Mucosa of gallbladder (tissue), 1 donor: Measurements from ENCODE around the gene ZDHHC7. TPM values are rescaled to one million over a fixed set of nuclear protein-coding genes. Genes with fewer than 3 reads are reported as not detected.
"Not testable (repeated sequence)": the region's sequence is repeated elsewhere in the genome, so short reads cannot be mapped to it uniquely, and the experiment has no call there.

ENCODE experiments used
- DNase-seq: peaks from one replicate; pipeline ENCODE4 v3.0.0-alpha.2; 2020; ENCODE audit warnings: low spot score
- total RNA-seq: library from RNA; stranded (reverse); gene quantifications from one replicate; pipeline ENCODE4 v1.2.1, GENCODE V29; 2021
- donor health status: DM: no; HTN: no; CAD: no.

Gene ZDHHC7, protein sequence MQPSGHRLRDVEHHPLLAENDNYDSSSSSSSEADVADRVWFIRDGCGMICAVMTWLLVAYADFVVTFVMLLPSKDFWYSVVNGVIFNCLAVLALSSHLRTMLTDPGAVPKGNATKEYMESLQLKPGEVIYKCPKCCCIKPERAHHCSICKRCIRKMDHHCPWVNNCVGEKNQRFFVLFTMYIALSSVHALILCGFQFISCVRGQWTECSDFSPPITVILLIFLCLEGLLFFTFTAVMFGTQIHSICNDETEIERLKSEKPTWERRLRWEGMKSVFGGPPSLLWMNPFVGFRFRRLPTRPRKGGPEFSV
- total RNA-seq, result 56.4 TPM

- peak; percentile 86 for DNase-seq
Measured at GRCh38 chr16:85010931-85011845, at the start of gene ZDHHC7. Gene ZDHHC7, minus strand, starts transcription at chr16:85011535. Its CDS starts 20,917 bp downstream, at chr16:84990618.

- DNase-seq, result no peak
Measured at GRCh38 chr16:85058909-85059308, 47.6 kb upstream of the ZDHHC7 start.

- DNase-seq, result no peak
Measured at GRCh38 chr16:85057948-85058347, 46.6 kb upstream of the ZDHHC7 start.

DNA sequence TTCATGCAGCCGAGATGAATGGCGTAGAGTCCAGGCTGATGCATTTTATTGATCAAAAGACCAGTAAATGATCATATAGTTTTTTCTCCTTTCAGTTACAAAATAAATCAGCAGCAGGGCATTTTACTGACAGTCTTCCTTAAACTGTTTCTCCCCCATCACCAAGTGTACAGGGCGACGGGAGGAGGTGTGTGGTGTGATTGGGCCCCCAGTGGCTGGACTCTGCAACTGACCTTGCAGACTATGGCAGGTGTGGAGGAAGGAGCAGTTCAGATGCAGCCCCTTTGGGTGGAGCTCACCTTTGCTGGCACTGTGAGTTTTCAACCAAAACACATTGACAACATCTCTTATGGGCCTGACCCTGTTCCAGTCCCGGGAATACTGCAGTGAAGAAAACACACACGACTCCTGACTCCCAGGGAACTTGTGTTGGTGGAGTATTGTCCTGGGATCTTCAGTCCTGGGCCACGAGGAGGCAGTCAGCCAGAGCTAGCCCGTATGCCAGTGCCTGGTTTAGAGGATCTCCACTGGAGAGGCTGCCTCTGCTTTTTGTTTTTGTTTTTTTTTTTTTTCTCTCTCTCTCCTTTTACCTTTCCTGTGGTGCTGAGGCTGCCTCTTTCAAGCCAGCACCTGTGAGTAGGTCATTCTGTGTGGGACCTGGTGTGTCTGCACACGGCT, 46.0 kb upstream of the ZDHHC7 start:
- DNase-seq, result no peak

DNA sequence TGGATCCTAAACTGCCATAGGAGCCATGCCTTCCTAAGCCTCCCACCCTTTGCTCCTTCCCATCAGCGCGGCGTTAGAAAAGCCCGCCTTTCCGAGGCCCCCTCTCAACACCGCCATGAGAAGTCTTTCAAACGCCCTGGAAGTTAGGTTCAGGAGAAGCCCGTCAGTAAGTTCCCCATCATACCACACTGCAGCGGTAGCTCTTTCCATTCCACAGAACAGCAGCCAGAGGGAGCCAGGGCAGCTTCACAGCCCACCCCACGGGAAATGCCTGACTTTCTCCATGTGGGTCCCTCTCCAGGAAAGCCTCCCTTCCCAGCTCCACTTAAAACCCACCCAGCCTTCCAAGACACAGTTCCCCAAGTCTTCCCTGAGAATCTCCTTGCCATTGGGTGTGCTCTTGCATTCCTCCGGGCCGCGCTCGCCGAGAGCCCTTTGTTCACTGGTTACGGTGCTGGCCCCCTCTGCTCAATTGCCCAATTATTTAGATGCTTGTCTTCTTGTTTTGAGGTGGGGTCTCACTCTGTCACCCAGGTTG, 44.9 kb upstream of the ZDHHC7 start:
- no peak for DNase-seq

DNA sequence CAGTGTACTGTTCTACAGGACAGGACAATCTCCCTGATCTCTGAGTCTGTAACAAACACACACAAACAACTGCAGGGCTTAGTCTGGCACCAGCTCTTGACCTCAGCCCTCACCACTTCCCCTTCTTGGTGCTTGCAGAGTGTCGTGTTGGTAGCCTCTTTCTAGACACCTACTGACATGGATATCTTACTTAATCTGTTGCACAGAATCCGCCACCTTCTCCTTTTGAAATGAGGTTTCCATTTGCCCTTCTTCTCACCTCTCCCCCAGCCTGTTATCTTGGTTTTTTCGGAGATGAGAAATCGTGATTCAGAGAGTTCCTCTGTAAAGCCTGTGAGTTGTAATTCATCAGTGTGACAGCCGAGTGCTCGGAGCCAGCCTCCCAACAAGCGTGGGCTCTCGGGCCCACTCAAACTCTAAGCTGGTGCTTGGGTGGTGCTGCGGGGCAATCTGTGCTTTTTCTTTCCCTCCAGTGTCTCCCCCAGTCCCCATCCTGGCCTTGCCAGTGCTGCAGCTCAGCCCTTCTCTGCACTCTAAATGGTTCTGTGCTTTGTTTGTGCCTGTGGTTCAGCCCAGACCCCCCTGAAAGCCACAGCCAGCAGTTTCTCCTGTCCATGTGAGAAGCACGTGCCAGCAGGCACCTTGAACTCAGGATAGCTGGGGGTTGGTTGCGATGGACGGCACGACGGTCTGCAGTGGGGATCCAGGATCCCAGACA, 44.3 kb upstream of the ZDHHC7 start:
- peak; percentile 76 for DNase-seq

DNA sequence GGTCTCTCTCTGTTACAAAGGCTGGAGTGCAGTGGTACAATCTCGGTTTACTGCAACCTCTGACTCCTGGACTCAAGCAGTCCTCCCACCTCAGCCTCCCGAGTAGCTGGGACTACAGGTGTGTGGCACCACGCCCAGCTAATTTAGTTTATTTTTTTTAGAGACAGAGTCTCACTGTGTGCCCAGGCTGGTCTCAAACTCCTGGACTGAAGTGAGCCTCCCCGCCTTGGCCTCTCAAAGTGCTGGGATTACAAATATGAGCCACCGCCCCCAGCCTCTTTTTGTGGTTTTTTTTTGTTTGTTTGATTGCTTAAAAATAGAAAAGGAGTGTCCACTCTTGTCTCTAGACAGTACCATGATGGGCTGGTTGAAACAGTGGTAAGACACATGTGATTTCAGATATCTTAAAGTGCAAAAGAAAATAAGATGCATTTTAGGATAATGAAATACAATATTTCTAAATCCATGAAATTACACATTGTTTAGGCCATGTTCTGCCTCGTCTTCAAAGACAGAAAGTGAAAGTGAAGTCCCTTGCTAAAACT, 43.7 kb upstream of the ZDHHC7 start:
- DNase-seq, result no peak

DNA sequence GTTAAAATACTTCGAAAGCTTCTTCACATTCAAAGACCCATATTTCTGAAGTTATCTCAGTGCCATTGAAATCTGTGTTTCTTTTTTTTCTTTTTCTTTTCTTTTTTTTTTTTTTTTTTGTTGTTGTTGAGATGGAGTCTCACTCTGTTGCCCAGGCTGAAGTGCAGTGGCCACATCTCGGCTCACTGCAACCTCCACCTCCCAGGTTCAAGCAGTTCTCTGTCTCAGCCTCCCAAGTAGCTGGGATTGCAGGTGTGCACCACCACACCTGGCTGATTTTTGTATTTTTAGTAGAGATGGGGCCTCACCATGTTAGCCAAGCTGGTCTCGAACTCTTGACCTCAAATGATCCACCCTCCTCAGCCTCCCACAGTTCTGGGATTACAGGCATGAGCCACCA, 43.0 kb upstream of the ZDHHC7 start:
- DNase-seq, result not testable (repeated sequence)

GRCh38 chr16:85052536-85052935, 41.2 kb upstream of the ZDHHC7 start:
- no peak for DNase-seq

DNA sequence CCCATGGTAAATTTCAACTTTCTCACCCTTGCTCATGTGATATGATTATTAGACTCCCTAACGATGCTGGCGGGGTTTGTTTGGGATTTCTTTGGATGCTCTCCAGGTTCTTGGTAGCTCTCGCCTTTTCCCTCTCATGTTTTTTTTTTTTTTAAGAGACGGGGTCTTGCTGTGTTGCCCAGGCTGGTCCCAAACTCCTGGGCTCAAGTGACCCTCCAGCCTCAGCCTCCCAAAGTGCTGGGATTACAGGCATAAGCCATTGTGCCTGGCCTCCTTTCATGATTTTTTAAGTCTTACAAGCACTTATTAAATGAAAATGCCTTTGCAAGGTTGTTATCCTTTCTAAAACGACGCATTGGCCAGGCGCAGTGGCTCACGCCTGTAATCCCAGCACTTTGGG, 40.3 kb upstream of the ZDHHC7 start:
- no peak for DNase-seq

DNA sequence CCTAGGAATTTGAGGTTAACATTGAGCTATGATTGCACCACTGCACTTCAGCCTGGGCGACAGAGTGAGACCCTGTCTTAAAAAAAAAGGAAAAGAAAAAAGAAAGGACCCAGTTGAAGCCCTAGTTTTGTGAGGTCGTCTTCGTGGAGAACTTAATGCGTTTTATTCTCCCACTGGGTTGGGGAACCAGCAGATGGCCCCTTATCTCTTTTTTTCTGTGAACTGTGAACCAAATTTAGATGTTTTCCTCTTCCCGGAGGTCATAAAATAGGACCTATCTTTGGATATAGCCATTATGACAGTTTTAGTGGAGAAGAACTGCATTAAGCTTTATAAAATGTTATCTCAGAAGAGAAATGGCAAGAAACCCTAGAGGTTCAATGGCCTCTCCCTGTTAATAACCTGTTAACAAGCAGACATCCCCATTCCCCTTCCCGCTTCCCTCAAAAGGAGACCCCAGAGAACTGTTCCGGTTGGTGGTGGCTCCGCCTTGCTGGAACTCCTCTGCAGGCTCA, 39.8 kb upstream of the ZDHHC7 start:
- no peak for DNase-seq

DNA sequence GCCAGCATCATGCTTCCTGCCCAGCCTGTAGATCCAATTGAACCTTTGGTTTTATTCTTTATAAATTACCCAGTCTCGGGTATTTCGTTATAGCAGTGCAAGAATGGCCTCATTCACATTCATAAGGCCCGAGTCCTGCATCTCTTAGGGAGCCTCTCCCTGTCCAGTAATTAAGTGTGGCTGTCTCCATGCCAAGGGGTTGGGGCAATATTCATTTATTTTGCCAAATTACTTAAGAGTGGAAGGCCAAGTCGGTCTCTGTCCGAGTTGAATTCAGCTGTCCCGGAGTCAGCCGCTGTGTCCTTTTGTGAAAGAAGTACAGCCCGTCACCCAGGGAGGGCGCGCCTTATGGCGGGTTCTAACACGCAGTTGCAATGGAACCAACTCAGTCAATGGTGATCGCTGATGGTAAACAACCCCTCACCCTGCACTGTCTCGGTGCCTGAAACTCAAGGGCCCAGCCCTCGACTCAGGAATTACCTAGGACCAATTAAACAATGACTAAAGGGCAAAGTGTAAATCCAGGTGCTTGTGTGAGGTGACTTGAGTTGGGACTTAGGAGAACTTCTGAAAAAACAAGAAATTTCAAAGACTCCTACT, 38.5 kb upstream of the ZDHHC7 start:
- no peak for DNase-seq

DNA sequence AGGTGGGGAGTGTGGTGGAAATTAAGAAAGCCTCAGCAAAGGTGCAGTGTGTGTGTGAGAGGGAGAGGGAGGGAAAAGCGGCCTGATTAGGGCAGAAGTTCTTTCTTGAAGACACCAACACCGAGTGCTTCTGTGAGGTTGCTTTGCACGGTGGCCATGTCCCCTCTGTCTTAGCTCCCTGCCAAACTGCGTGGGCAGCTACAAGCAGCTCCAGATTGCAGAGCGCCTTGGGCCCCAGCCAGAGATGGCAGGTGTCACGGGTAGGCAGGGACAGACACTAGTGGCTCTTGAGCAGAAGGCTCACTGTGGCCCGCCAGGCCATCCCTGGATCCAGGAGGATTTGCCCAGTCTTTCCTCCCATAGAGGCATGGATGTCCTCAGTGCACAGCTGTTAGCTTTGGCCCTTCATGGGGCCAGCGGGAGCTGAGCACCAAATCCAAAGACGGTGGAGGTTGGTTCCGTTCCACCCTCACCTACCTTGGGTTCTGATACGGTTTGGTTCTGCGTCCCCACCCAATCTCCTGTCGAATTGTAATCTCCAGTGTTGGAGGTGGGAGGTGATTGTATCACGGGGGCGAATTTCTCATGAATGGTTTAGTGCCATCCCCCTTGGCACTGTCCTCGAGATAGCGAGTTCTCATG, 37.7 kb upstream of the ZDHHC7 start:
- DNase-seq, result no peak

GRCh38 chr16:85047867-85048455, 36.6 kb upstream of the ZDHHC7 start:
- no peak for DNase-seq

GRCh38 chr16:85046931-85047866, 35.9 kb upstream of the ZDHHC7 start:
- DNase-seq, result no peak

- no peak for DNase-seq
Measured at GRCh38 chr16:85046472-85046916, 35.2 kb upstream of the ZDHHC7 start.

DNA sequence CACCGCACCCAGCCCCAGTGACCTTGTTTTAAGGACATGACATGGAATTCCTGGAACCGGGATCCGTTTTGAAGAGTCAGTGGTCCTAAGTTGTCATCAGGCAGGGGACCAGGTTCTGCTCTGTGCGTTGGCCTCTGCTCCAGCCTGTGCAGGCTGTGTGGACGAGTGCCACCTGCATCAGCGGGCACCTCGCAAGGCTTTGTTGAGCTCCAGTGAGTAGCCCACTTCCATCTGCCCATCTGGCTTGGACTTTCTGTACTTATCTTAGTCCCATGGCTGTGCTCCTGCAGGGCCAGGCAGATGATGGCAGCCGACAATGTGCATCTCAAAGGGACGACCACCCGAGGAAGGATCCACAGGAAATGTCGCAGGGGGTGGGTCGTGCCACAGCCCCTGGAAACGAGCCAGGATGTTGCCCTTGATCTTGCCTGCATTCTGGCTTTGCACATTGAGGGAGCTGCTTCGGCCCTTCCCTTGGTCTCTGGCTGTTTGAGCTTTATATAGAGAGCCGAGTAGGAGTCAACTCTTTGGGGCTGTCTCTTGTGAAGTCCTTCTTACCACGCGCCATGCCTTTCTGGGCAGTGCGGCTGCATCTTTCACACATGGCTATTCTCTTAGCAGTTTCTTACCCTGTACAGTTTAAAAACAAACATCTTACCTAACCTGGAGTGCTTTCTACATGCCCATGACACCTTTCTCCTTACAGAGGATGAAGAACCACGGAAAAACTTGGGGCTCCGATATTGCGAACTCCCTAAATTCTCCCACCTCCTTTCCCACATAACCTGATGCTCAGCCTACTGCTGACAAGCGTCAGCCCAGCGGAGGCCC, 34.5 kb upstream of the ZDHHC7 start:
- no peak for DNase-seq
